GM12801 (cell line): ENCODE measurements around the gene SRRM1.

Source experiments
- CTCF ChIP-seq: IDR thresholded peaks from one replicate; pipeline ENCODE4 v1.5.1; 2011; ENCODE audit warnings: control low read depth; ENCODE audit not compliant: insufficient read length; ENCODE audit errors: extremely low read depth

SRRM1 gene

GRCh38 chr1:24717887-24718650 lies 75.0 kb downstream of the SRRM1 start:
- TF ChIP-seq CTCF, result no peak

- TF ChIP-seq CTCF, result no peak
Observed at GRCh38 chr1:24720152-24720551, 77.0 kb downstream of the SRRM1 start.

- no peak for TF ChIP-seq CTCF
Observed at GRCh38 chr1:24721533-24721932, 78.4 kb downstream of the SRRM1 start.
